Stimulated activated CD4-positive, alpha-beta T cell treated with anti-CD3 and anti-CD28 coated beads, Interleukin-12 subunit alpha, Interleukin-12 subunit beta, amount 100 ng/mL, for 48 hours (primary cell): ENCODE results near the gene PRR15.

Experiments
- DNase-seq, 3 donors: peaks; one replicate each; pipeline ENCODE4 v3.0.0-alpha.2; 2020; ENCODE audit warnings: low read depth in 2 of 3, low spot score in 1 of 3

Gene PRR15

GRCh38 chr7:29609162-29610037 lies 45.8 kb downstream of the PRR15 start:
- DNase-seq: no peak

- DNase-seq: no peak
These were observed 46.5 kb downstream of the PRR15 start for GRCh38 chr7:29610086-29610485.

- DNase-seq: no peak
These were observed 48.4 kb downstream of the PRR15 start for GRCh38 chr7:29611941-29612544.

- DNase-seq: no peak
These were observed 49.0 kb downstream of the PRR15 start for GRCh38 chr7:29612596-29612995.

GRCh38 chr7:29613100-29613499 lies 49.5 kb downstream of the PRR15 start:
- no peak for DNase-seq

GRCh38 chr7:29614229-29614628 lies 50.6 kb downstream of the PRR15 start:
- DNase-seq: no peak
